GM19395 (cell line): Measurements from ENCODE around the gene GTSF1L.

Experiments used
- ATAC-seq: cut with Tn5 transposase; IDR thresholded peaks from one replicate; pipeline ENCODE4 v1.9.1; 2021; ENCODE audit warnings: mild to moderate bottlenecking, moderate library complexity; ENCODE audit not compliant: unreplicated experiment

The GTSF1L gene

DNA sequence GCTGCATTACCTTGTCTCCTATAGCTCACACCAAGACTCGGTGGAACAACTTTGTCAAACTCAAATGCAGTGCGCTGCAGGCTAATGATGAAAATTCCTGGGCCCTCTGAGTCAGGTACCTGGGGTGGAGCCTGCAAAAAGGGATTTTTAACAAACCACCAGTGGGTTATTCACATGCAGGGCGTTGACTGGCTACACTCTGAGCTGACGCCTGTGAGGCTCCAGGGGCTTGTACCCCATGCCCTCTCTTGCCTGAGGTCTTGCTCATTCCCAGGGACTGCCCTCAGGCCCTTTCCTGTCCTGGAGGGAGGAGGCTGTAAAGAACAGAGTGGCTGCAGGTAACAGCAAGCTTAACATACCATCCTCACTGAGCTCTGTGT lies 9.2 kb downstream of the GTSF1L start:
- ATAC-seq, result no peak

- ATAC-seq, result no peak
Measured at GRCh38 chr20:43716757-43717615, 9.8 kb downstream of the GTSF1L start.

GRCh38 chr20:43716123-43716522 lies 10.7 kb downstream of the GTSF1L start:
- no peak for ATAC-seq

- ATAC-seq, result no peak
Measured at GRCh38 chr20:43715511-43715910, 11.3 kb downstream of the GTSF1L start.

GRCh38 chr20:43715044-43715443 lies 11.8 kb downstream of the GTSF1L start:
- no peak for ATAC-seq

DNA sequence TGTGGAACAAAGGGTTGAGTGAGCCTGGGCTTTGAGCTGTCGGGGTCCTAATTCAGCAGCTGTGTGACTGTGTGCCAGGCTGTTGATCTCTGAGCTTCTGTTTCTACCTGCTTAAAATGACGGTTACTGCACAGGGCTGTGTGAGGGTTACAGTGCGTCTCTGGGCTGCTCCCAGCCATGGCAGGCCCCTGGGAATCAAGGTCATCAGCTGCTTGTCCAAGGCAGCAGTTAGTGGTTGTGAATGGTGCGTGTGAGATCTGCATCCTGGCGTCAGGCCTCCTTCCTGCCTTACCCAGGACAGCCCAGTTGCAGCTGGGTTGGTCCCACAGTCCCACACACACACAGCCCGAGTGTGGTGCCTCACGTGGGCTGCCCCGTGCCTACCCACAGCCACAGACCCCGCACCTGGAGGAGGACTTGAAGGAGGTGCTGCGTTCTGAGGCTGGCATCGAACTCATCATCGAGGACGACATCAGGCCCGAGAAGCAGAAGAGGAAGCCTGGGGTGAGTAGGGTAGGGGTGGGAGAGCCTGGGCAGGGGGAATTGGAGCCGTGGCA lies 15.6 kb downstream of the GTSF1L start:
- ATAC-seq, result no peak

DNA sequence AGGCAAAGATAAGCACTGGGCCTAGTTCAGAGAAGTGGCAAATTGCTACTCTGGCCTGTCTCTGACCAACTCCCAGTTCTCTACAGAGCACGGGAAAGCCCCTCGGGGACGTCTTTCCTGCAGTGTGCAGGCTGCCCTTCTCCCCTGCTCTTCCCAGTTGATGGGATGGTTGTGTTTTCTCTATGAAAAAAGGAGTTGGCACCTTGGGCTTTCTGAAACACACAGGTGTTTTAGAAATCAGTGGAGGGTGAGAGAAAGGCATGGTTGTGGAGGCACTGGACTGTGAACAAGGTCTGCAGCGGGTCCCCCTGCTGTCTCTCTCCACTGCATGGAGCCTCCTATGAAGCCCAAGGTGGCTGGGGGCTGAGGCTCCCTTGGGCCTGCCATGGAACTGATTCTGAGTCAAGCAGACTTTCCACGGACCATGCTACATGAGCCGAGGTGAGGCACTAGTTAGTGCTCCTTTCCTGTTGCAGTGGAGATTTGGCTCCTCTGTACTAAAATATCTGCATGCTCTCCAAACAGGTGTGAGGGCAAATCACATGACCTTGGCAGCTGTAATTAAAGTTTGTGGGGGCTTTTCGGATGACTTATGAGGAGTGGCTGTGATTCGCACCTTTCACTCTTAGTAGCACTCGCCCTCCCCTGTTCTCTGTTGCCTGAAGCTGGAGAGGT lies 16.3 kb downstream of the GTSF1L start:
- peak; percentile 74 for ATAC-seq

GRCh38 chr20:43702502-43702901 lies 24.3 kb downstream of the GTSF1L start:
- ATAC-seq, result no peak

GRCh38 chr20:43700627-43701026 lies 26.2 kb downstream of the GTSF1L start:
- ATAC-seq, result no peak

DNA sequence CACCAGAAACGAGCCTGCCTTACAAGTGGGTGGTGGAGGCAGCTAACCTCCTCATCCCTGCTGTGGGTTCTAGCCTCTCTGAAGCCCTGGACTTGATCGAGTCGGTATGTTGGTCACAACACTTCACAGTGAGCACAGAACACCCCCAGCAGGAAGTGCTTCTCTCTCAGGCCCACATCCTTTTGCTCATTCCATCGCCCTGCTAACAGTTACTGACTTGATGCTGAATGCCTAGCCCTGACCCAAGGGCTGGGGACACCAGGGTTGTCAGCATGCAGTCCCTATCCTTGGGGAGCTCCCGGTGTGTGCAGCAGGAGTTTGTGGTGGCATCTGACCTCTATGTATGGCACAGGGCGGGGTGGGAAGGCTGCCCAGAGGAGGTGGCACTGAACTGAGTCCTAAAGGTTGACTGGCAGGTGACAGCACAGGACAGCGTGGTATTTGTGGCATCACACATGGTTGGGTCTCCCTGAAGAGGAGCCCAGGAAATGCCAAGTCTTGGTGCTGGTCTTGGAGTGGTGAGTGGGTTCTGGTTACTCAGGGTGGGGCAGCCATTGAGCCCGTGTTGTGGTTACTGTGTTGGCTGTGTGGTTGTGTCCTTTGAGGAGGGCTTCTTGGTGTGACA lies 26.7 kb downstream of the GTSF1L start:
- ATAC-seq, result no peak

- ATAC-seq, result no peak
Measured at GRCh38 chr20:43695571-43695970, 31.2 kb downstream of the GTSF1L start.

GRCh38 chr20:43694763-43695162 lies 32.0 kb downstream of the GTSF1L start:
- ATAC-seq, result no peak

GRCh38 chr20:43691928-43692524 lies 34.8 kb downstream of the GTSF1L start:
- ATAC-seq, result peak; percentile 69

- no peak for ATAC-seq
Measured at GRCh38 chr20:43690943-43691598, 35.7 kb downstream of the GTSF1L start.

DNA sequence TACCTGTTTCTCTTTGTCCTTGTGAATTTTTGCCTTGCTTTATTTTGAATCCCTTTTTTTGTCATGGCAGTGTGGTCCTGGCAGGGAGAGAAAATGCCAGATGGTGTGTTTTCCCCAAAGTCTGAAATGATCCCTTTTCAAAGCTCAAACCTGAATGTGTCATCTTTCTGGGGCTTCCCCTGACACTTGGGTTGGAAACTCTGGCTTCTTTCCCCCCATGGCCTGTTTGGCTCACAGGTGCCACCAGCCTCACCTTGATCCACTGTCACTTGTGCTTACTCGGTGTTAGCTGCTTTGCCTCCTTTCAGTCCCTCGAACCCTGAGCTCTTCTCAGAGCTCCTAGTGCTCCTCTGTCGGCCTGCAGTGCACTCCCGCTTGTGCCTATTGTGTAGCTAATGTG lies 37.6 kb downstream of the GTSF1L start:
- ATAC-seq, result no peak

GRCh38 chr20:43686820-43687219 lies 40.0 kb downstream of the GTSF1L start:
- ATAC-seq, result no peak

DNA sequence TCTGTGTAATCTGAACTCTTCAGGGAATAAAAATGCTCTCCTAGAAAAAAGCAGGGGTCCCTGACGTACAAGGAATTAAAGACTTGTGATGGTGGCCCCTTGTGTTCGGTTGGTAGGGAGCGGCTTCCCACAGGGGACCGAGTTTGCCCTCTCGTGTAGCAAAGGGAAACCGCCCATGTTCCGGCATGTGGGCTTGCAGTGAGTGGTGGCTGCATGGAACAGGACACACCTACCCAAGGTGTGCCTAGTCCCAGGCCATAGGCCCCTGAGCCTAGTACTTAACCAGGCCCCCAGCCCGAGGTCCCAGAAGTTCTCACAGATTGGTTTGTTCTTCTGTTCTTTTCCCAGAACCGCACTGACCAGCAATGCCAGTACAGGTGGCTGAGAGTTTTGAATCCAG lies 44.4 kb downstream of the GTSF1L start:
- peak; percentile 56 for ATAC-seq

DNA sequence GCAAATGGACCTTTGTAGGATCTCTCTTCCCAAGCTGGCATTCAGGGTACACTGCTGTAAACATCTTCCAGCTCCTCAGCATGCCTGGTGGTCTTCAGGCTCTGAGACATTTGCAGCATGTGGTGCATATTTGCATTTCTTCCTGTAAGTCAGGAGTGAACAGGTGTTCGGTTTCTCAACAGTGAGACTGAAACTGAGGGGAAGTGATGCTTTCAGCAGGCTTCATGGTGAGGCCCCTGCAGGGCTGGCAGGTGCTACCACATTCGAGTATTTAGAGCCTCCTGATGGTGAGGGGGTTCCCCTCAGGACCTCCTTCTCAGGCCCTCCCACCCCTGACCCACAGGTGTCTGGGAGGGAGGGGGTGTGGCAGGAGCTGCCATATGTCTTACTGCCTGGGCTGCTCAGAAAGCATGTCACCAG lies 44.8 kb downstream of the GTSF1L start:
- peak; percentile 94 for ATAC-seq

DNA sequence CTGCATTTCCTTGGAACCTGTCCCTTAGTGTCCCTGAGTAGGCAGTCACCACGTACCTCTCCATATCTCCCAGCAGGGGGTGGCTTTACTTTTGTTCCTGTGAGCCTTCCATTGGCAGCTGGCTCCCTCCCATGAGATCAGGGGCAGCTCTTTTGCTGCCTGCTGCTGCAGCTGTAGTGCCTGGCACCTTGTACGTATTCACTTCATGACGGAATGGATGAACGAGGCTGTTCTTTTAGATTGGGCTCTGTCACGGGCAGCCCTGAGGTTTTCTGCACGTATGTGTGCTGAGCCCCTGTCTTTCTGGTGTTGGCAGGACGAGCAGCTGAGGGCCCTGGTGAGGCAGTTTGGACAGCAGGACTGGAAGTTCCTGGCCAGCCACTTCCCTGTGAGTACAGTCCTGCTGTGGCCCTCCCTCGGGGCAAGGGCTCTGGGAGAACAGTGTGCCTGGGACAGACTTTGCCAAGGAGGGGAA lies 45.3 kb downstream of the GTSF1L start:
- peak; percentile 29 for ATAC-seq

GRCh38 chr20:43680981-43681380 lies 45.8 kb downstream of the GTSF1L start:
- ATAC-seq, result peak; percentile 4
